ENCODE results near the gene CHEK1. TPM values are rescaled to one million over a fixed set of nuclear protein-coding genes. Genes with fewer than 3 reads are reported as not detected.

Gene CHEK1
- total RNA-seq, 1 donor from 2014 or later = 57.0 TPM

DNA sequence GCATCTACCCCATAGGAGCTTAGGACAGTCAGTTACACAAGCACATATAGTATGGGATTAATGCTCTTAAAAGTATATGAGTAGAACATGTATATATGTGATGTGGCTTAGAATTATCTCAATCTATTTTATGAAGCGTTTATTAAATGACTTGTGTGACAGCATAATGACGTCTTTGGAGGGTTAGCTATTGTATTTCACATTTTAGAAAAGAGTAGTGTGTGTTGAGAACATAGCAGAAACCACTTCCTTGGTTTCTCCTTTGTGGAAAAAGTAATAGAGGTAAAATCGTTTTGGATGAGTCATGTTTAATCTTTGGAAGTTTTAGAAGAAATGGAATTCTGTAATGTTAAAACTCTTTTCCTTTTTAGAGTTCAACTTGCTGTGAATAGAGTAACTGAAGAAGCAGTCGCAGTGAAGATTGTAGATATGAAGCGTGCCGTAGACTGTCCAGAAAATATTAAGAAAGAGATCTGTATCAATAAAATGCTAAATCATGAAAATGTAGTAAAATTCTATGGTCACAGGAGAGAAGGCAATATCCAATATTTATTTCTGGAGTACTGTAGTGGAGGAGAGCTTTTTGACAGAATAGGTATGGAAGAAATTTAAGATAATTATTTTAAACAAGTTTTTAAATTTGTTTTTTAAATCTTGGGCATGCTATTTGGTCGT, 2.4 kb downstream of the CHEK1 start:
- Mint-ChIP-seq H3K4me1 (ENCODE audit: unreplicated experiment) (peaks cover 25% of the 10 kb centered on the region), H3K27ac (ENCODE audit: unreplicated experiment) (peak overlapping the region; percentile 4), H3K27me3 (ENCODE audit: unreplicated experiment) (no peaks in the 10 kb centered on the region), H3K4me3 (ENCODE audit: unreplicated experiment) (peak overlapping the region; percentile 94), H3K36me3 (ENCODE audit: low read depth, unreplicated experiment) (no peaks in the 10 kb centered on the region), H3K9me3 (ENCODE audit: unreplicated experiment) (no peaks in the 10 kb centered on the region)
- TF ChIP-seq, protein P1, sequence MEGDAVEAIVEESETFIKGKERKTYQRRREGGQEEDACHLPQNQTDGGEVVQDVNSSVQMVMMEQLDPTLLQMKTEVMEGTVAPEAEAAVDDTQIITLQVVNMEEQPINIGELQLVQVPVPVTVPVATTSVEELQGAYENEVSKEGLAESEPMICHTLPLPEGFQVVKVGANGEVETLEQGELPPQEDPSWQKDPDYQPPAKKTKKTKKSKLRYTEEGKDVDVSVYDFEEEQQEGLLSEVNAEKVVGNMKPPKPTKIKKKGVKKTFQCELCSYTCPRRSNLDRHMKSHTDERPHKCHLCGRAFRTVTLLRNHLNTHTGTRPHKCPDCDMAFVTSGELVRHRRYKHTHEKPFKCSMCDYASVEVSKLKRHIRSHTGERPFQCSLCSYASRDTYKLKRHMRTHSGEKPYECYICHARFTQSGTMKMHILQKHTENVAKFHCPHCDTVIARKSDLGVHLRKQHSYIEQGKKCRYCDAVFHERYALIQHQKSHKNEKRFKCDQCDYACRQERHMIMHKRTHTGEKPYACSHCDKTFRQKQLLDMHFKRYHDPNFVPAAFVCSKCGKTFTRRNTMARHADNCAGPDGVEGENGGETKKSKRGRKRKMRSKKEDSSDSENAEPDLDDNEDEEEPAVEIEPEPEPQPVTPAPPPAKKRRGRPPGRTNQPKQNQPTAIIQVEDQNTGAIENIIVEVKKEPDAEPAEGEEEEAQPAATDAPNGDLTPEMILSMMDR (IDR thresholded peaks at IDR 0.05; ENCODE audit: unreplicated experiment) = no peak
- DNase-seq (ENCODE audit: low spot score) = no peak

DNA sequence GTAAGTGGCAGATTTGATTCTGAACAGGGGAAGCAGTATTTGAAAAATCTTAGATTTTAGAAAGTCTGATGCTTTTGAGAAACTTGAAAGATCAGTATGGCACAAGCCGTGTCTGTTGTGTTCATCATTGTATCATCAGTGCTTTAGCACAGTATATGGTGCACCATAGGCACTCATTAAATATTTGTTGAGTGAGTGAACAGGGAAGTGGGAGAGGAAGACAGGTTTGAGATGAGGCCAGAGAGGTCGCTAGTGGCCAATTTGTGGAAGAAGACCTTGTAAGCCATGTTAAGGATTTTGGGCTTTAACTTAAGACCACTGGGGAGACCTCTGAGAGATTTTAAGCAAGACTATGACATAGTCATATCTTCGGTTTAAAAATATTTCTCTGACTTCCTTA, 12.9 kb downstream of the CHEK1 start:
- TF ChIP-seq, protein P1 (IDR thresholded peaks at IDR 0.05; ENCODE audit: unreplicated experiment) = no peak
- DNase-seq (ENCODE audit: low spot score) = no peak
- H3K9me3 Mint-ChIP-seq (ENCODE audit: unreplicated experiment) = no peaks in the 10 kb centered on the region
- H3K27me3 Mint-ChIP-seq (ENCODE audit: unreplicated experiment) = peaks cover 3% of the 10 kb centered on the region
- no peak overlapping the region for H3K27ac Mint-ChIP-seq (ENCODE audit: unreplicated experiment)
- H3K4me1 Mint-ChIP-seq (ENCODE audit: unreplicated experiment) = no peaks in the 10 kb centered on the region
- H3K36me3 Mint-ChIP-seq (ENCODE audit: low read depth, unreplicated experiment) = peaks cover 14% of the 10 kb centered on the region
- no peak overlapping the region for H3K4me3 Mint-ChIP-seq (ENCODE audit: unreplicated experiment)

DNA sequence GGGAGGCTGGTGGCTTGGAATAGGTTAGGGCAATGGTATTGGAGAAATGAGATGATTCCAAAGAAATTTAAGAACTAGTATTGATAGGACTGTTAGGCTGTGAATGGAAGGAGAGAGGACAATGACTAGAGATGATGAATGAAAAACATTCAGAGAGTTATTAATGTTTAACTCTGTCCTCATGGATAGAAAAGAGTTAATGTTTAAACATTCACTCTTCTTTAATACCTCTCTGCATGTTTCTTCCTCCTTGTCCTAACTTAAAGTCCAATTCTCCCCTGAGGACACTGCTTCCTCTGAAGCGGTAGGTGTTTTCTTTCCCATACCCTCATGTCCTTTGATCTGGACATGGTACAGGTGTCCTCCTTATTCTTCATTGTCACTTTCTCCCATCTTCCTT, 13.4 kb downstream of the CHEK1 start:
- H3K36me3 Mint-ChIP-seq (ENCODE audit: low read depth, unreplicated experiment) = peaks cover 14% of the 10 kb centered on the region
- no peaks in the 10 kb centered on the region for H3K9me3 Mint-ChIP-seq (ENCODE audit: unreplicated experiment)

GRCh38 chr11:125645871-125646270, 20.9 kb downstream of the CHEK1 start:
- peaks cover 7% of the 10 kb centered on the region for H3K36me3 Mint-ChIP-seq (ENCODE audit: low read depth, unreplicated experiment)
- H3K9me3 Mint-ChIP-seq (ENCODE audit: unreplicated experiment) = no peaks in the 10 kb centered on the region
- DNase-seq (ENCODE audit: low spot score) = no peak
- no peak overlapping the region for H3K4me3 Mint-ChIP-seq (ENCODE audit: unreplicated experiment)
- H3K27me3 Mint-ChIP-seq (ENCODE audit: unreplicated experiment) = peaks cover 1% of the 10 kb centered on the region
- TF ChIP-seq, protein P1 (IDR thresholded peaks at IDR 0.05; ENCODE audit: unreplicated experiment) = no peak
- no peak overlapping the region for H3K27ac Mint-ChIP-seq (ENCODE audit: unreplicated experiment)
- no peaks in the 10 kb centered on the region for H3K4me1 Mint-ChIP-seq (ENCODE audit: unreplicated experiment)

More for the DNA sequence above, 13.4 kb downstream of the CHEK1 start:
- Mint-ChIP-seq H3K27ac (ENCODE audit: unreplicated experiment) (no peak overlapping the region), H3K27me3 (ENCODE audit: unreplicated experiment) (peaks cover 3% of the 10 kb centered on the region), H3K4me1 (ENCODE audit: unreplicated experiment) (no peaks in the 10 kb centered on the region), H3K4me3 (ENCODE audit: unreplicated experiment) (no peak overlapping the region)
- TF ChIP-seq, protein P1 (IDR thresholded peaks at IDR 0.05; ENCODE audit: unreplicated experiment) = no peak
- DNase-seq (ENCODE audit: low spot score) = no peak

DNA sequence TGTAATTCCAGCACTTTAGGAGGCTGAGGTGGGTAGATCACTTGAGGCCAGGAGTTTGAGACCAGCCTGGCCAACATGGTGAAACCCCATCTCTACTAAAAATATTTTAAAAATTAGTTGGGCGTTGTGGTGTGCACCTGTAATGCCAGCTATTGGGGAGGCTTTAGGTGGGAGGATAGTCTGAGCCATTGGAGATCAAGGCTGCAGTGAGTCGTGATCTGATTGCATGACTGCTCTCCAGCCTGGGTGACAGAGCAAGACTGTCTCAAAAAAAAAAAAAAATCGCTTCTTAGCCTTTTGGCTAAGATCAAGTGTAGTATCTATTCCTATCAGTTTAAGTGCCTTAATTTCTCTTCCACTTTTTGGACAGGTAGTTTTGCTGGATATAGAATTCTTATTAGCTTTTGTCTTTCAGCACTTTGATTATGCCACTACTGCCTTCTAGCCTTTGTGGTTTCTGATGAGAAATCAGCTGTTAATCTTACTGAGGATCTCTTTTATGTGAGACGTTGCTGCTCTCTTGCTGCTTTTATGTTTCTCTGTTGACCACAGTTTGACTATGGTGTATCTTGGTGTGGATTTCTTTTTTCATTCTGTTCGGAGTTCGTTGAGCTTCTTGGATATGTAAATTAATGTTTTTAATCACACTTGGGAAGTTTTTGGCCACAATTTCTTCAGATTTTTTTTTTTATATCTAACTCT, 24.7 kb downstream of the CHEK1 start:
- Mint-ChIP-seq H3K36me3 (ENCODE audit: low read depth, unreplicated experiment) (peaks cover 4% of the 10 kb centered on the region), H3K27ac (ENCODE audit: unreplicated experiment) (no peak overlapping the region), H3K9me3 (ENCODE audit: unreplicated experiment) (no peaks in the 10 kb centered on the region)

More for the DNA sequence above, 24.7 kb downstream of the CHEK1 start:
- Mint-ChIP-seq H3K4me1 (ENCODE audit: unreplicated experiment) (no peaks in the 10 kb centered on the region), H3K27me3 (ENCODE audit: unreplicated experiment) (no peaks in the 10 kb centered on the region), H3K4me3 (ENCODE audit: unreplicated experiment) (no peak overlapping the region)
- TF ChIP-seq, protein P1 (IDR thresholded peaks at IDR 0.05; ENCODE audit: unreplicated experiment) = no peak
- DNase-seq (ENCODE audit: low spot score) = no peak
